ENCODE measurements around the gene SLC8B1.

- TF ChIP-seq, protein P1, sequence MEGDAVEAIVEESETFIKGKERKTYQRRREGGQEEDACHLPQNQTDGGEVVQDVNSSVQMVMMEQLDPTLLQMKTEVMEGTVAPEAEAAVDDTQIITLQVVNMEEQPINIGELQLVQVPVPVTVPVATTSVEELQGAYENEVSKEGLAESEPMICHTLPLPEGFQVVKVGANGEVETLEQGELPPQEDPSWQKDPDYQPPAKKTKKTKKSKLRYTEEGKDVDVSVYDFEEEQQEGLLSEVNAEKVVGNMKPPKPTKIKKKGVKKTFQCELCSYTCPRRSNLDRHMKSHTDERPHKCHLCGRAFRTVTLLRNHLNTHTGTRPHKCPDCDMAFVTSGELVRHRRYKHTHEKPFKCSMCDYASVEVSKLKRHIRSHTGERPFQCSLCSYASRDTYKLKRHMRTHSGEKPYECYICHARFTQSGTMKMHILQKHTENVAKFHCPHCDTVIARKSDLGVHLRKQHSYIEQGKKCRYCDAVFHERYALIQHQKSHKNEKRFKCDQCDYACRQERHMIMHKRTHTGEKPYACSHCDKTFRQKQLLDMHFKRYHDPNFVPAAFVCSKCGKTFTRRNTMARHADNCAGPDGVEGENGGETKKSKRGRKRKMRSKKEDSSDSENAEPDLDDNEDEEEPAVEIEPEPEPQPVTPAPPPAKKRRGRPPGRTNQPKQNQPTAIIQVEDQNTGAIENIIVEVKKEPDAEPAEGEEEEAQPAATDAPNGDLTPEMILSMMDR (IDR thresholded peaks at IDR 0.05; ENCODE audit: poor library complexity, severe bottlenecking): no peak
- TF ChIP-seq EP300 (conservative IDR thresholded peaks at IDR 0.05; ENCODE audit: poor library complexity, severe bottlenecking) (no peak), POLR2AphosphoS5 (IDR thresholded peaks at IDR 0.05) (no peak), TAF1 (IDR thresholded peaks at IDR 0.05; ENCODE audit: low read depth) (no peak)
Observed at GRCh38 chr12:113287146-113287898, 47.6 kb downstream of the SLC8B1 start.

All from neural cell (in vitro differentiated cells).